ENCODE data around the gene AGA.

- TF ChIP-seq CTCF (IDR thresholded peaks at IDR 0.05 in 8 of 11, conservative IDR thresholded peaks at IDR 0.05 in 3 of 11) (no peak), POLR2AphosphoS5 (IDR thresholded peaks at IDR 0.05) (no peak), POLR2A (IDR thresholded peaks at IDR 0.05) (no peak)
These were observed 43.3 kb upstream of the AGA start for GRCh38 chr4:177485528-177485927.
